Measurements from ENCODE around the gene GLB1L3.
"Not testable (repeated sequence)": the region's sequence is repeated elsewhere in the genome, so short reads cannot be mapped to it uniquely, and the experiment has no call there.

GLB1L3 gene

GRCh38 chr11:134317103-134317502 is 40.9 kb downstream of the GLB1L3 start:
- no peak for DNase-seq

GRCh38 chr11:134321373-134321772 is 45.2 kb downstream of the GLB1L3 start:
- DNase-seq, result not testable (repeated sequence)

GRCh38 chr11:134322553-134322952 is 46.4 kb downstream of the GLB1L3 start:
- DNase-seq, result no peak

GRCh38 chr11:134328433-134328832 is 52.3 kb downstream of the GLB1L3 start:
- DNase-seq, result no peak

GRCh38 chr11:134330611-134331353 is 54.6 kb downstream of the GLB1L3 start:
- DNase-seq, result no peak

GRCh38 chr11:134331354-134332188 is 55.4 kb downstream of the GLB1L3 start, which contains the start of gene GLB1L2:
Gene GLB1L2 (plus strand): TSS chr11:134331988. CDS start chr11:134332062, 74 bp downstream.
- DNase-seq, result peak; percentile 41

GRCh38 chr11:134332189-134332631 is 56.0 kb downstream of the GLB1L3 start:
- DNase-seq, result no peak

GRCh38 chr11:134332782-134333181 is 56.6 kb downstream of the GLB1L3 start:
- DNase-seq, result no peak

- no peak for DNase-seq
Measured at GRCh38 chr11:134333312-134333711, 57.1 kb downstream of the GLB1L3 start.

- DNase-seq, result no peak
Measured at GRCh38 chr11:134333946-134334345, 57.8 kb downstream of the GLB1L3 start.

GRCh38 chr11:134334796-134335571 is 58.8 kb downstream of the GLB1L3 start:
- no peak for DNase-seq

GRCh38 chr11:134337051-134337450 is 60.9 kb downstream of the GLB1L3 start:
- no peak for DNase-seq

GRCh38 chr11:134338068-134338467 is 61.9 kb downstream of the GLB1L3 start:
- DNase-seq, result no peak

- no peak for DNase-seq
Measured at GRCh38 chr11:134338654-134339053, 62.5 kb downstream of the GLB1L3 start.

- no peak for DNase-seq
Measured at GRCh38 chr11:134339756-134340155, 63.6 kb downstream of the GLB1L3 start.

- DNase-seq, result no peak
Measured at GRCh38 chr11:134340354-134340964, 64.3 kb downstream of the GLB1L3 start.

GRCh38 chr11:134341805-134342571 is 65.8 kb downstream of the GLB1L3 start:
- DNase-seq, result no peak

- DNase-seq, result no peak
Measured at GRCh38 chr11:134342572-134343340, 66.6 kb downstream of the GLB1L3 start.

- no peak for DNase-seq
Measured at GRCh38 chr11:134343646-134344045, 67.5 kb downstream of the GLB1L3 start.

- not testable (repeated sequence) for DNase-seq
Measured at GRCh38 chr11:134344497-134345236, 68.5 kb downstream of the GLB1L3 start.
